AG04449 (cell line): Measurements from ENCODE around the gene SLA2.
A peak's percentile ranks its signal among the peaks of the same experiment; 100 is the strongest.
"Not testable (repeated sequence)": the region's sequence is repeated elsewhere in the genome, so short reads cannot be mapped to it uniquely, and the experiment has no call there.

Experiments
- CTCF ChIA-PET: fragments of 350-600 bp; formaldehyde crosslinking; extraction: SDS; loops from one replicate; lab custom pipeline; 2021; ENCODE audit warnings: antibody characterized with exemption; lab: Yijun Ruan, JAX
- POLR2A ChIA-PET: fragments of 400-600, 350-600 bp; formaldehyde crosslinking; extraction: SDS; loops from one replicate; lab custom pipeline; 2020; ENCODE audit warnings: antibody characterized with exemption, inconsistent platforms; lab: Yijun Ruan, JAX
- DNase-seq: peaks from one replicate; pipeline ENCODE4 v3.0.0-alpha.2; 2010; ENCODE audit warnings: low read depth, low spot score
- H3K4me3 ChIP-seq: 2 replicates; pipeline ENCODE4 v1.5.1; 2011; ENCODE audit warnings: low read depth, mild to moderate bottlenecking, control low read depth, low read length
- TF ChIP-seq, protein P1 (sequence below): IDR thresholded peaks from one replicate; pipeline ENCODE4 v1.5.1; 2011; ENCODE audit warnings: mild to moderate bottlenecking, moderate library complexity, low read length, control low read depth, inconsistent platforms; ENCODE audit not compliant: insufficient read depth; ENCODE audit errors: missing control alignments

Gene SLA2

DNA sequence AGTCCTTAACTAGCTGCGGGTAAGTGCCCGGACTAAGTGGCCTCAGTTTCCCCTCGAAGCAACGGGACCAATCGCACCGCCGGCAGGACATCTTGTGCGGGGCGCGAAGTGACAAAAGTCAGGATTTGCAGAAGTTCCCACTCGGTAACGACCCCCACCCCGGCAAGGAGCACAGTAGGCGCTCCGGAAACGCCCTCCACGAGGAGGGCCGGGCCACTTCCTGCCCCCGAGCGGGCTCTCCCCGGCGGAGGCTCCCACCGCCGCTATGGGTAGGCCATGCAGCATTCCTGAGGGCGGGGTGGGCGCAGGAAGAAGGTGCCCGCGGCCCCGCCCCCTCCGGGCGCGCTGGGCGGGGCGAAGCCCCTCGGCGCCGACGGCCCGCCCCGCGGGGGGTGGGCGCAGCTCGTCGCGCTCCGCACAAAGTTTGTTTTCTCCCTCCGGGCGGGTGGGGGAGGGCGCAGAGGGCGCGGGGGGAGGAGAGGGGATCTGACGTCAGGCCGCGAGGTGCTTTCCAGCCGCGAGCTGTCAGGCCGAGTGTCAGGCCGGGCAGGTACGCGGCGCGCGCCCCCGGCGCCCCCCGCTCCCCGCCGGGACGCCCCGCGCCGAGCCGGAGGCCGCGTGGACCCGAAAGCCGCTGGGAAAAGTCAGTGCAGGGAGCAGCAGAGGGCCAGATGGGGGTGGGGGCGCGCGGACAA is 72.7 kb downstream of the SLA2 start, which contains the start of gene TGIF2:
TGIF2 (plus strand) TSS at position 495 of the 695 bp plus-strand sequence. CDS start 5,178 bp downstream, outside the sequence.
- CTCF ChIA-PET: interaction anchor here (1.0 to 7.8 kb wide), 5 partner anchors 15 to 40 kb away, joined by 3 to 48 read pairs (median 3); partner anchors contain the start of gene RAB5IF
- peak within 1 kb of the TSS; percentile 70 for H3K4me3 ChIP-seq
- POLR2A ChIA-PET: interaction anchor here (0.5 to 1.0 kb wide), 2 partner anchors 20 to 314 kb away, joined by 3 read pairs; no protein-coding TSS in a partner anchor
- TF ChIP-seq, protein P1, sequence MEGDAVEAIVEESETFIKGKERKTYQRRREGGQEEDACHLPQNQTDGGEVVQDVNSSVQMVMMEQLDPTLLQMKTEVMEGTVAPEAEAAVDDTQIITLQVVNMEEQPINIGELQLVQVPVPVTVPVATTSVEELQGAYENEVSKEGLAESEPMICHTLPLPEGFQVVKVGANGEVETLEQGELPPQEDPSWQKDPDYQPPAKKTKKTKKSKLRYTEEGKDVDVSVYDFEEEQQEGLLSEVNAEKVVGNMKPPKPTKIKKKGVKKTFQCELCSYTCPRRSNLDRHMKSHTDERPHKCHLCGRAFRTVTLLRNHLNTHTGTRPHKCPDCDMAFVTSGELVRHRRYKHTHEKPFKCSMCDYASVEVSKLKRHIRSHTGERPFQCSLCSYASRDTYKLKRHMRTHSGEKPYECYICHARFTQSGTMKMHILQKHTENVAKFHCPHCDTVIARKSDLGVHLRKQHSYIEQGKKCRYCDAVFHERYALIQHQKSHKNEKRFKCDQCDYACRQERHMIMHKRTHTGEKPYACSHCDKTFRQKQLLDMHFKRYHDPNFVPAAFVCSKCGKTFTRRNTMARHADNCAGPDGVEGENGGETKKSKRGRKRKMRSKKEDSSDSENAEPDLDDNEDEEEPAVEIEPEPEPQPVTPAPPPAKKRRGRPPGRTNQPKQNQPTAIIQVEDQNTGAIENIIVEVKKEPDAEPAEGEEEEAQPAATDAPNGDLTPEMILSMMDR: no peak
- DNase-seq: no peak

DNA sequence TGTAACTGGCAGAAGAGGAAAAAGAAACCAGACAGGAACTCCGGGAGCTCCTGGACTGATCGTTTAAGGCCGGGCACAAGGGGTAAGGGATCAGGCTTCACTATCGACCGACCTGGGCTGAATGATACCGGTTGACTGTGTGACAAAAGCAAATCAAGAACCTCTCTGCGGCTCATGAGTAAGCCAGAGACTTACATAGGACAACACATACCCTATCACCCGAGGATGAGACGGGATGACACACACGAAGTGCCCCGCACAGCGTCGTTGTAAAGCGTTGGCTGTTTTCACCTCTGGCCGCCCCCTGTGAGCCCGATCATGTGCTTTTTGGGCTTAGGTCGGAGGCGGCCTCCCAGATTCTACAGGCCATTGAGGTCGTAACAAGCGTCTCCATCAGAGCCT is 73.3 kb downstream of the SLA2 start:
- peak overlapping the region; percentile 54 for H3K4me3 ChIP-seq
- TF ChIP-seq, protein P1: no peak
- ChIA-PET POLR2A (interaction anchor here (1.0 kb wide), 1 partner anchor 20 kb away, joined by 3 read pairs; no protein-coding TSS in a partner anchor), CTCF (interaction anchor here (1.0 to 7.8 kb wide), 4 partner anchors 14 to 40 kb away, joined by 3 to 48 read pairs (median 22); partner anchors contain the start of gene RAB5IF)
- no peak for DNase-seq

DNA sequence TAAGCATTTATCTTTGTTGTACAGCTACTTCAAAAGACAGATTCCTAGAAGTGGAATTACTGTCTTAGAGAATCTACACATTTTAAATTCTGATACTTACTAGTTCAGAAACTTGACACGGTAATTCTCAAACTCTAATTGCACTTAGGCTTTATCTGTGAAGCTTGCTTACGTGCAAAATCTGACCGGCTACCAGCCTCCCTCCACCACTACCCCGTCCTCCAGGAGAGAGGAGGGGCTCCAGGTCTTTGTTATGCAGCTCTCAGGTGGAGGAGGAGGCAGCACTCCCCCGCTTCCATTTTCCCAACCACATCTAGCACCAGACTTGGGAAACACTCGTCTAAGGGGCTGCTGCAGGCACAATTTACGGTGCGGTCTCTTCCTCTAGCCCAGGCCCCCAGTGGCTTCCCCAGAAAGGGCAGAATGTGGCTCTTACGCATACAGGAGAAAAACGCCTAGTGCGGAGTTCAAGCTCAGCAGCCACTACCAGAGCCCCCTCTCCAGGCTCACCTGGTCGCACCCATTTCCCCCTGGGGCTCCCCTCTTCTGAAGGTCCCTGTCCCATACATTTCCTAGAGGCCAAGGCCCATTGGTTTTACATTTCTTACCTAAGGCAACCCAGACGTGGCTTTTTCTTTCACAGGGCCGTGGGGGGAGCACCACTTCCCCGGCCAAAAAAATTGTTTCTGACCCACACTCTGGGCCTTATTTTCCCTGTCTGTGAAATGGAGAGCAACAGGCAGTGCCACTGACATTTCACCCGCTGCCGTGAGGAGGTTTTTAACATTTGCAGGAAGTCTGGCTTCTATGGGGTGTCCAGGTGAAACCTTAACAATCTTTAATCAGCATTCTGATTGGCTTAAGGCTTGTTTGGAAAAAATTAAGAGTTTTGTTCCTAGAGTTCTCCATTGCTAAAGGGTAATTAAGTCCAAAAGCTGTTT is 74.2 kb downstream of the SLA2 start:
- POLR2A ChIA-PET: interaction anchor here (0.9 kb wide), 1 partner anchor 18 kb away, joined by 3 read pairs; no protein-coding TSS in a partner anchor
- TF ChIP-seq, protein P1: no peak
- H3K4me3 ChIP-seq: no peak overlapping the region
- CTCF ChIA-PET: interaction anchor here (0.7 to 7.8 kb wide), 4 partner anchors 10 to 41 kb away, joined by 3 to 48 read pairs (median 22); partner anchors contain the start of gene RAB5IF
- DNase-seq: no peak

DNA sequence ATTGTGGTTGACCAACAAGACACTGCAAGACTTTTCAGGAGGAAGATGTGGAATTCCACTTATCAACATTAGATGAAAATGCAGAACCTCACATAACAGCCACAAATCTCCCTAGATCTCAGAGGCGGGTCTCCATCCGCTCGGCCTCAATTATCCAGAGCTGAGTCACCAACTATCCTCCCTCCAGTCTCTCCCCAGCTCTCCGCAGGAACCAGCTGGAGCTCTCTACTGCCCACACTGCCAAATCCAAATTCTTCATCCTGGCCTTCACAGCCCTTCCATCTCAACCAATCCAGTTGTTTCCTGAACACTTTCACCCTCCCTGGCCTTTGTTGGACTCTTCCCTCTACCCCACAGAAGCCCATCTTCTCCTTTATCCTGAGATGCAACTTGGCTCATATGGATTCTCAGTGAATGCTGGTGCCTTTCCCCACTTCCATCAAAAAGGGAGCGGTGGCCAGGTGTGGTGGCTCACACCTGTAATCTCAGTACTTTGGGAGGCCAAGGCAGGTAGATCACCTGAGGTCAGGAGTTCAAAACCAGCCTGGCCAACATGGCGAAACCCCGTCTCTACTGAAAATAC is 76.1 kb downstream of the SLA2 start:
- TF ChIP-seq, protein P1: no peak
- no peak for DNase-seq
- ChIA-PET POLR2A (interaction anchor here (0.8 kb wide), 2 partner anchors 17 to 19 kb away, joined by 3 to 4 read pairs; no protein-coding TSS in a partner anchor), CTCF (interaction anchor here (0.9 to 7.8 kb wide), 4 partner anchors 11 to 185 kb away, joined by 3 to 48 read pairs (median 22); partner anchors contain the start of gene RAB5IF)
- no peak overlapping the region for H3K4me3 ChIP-seq

DNA sequence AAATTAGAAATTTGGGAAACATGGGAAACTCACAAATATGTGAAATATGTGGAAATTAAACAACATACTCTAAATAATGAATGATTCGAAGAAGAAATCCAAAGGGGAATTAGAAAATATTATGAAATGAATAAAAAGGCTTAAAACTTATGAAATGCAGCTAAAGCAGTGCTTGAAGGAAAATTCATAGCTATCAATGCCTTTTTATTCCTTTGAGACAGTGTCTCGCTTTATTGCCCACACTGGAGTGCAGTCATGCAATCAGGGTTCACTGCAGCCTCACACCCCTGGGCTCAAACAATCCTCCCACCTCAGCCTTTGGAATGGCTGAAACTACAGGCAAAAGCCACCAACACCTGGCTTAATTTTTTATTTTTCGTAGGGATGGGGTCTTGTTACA is 80.5 kb downstream of the SLA2 start:
- CTCF ChIA-PET: interaction anchor here (0.7 to 1.2 kb wide), 4 partner anchors 16 to 189 kb away, joined by 3 to 4 read pairs (median 3); no protein-coding TSS in a partner anchor
- POLR2A ChIA-PET: no interaction called here
- no peak overlapping the region for H3K4me3 ChIP-seq
- TF ChIP-seq, protein P1: no peak
- DNase-seq: no peak

DNA sequence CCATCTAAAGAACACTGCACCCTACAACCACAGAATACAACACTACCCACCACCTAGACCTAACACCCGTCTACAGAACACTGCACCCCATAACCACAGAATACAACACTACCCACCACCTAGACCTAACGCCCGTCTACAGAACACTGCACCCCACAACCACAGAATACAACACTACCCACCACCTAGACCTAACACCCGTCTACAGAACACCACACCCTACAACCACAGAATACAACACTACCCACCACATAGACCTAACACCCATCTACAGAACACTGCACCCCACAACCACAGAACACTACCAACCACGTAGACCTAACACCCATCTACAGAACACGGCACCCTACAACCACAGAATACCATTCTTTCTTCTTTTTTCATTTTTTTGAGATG is 81.3 kb downstream of the SLA2 start:
- CTCF ChIA-PET: interaction anchor here (1.2 kb wide), 1 partner anchor 190 kb away, joined by 3 read pairs; no protein-coding TSS in a partner anchor
- DNase-seq, H3K4me3 ChIP-seq, POLR2A ChIA-PET: not testable (repeated sequence)

DNA sequence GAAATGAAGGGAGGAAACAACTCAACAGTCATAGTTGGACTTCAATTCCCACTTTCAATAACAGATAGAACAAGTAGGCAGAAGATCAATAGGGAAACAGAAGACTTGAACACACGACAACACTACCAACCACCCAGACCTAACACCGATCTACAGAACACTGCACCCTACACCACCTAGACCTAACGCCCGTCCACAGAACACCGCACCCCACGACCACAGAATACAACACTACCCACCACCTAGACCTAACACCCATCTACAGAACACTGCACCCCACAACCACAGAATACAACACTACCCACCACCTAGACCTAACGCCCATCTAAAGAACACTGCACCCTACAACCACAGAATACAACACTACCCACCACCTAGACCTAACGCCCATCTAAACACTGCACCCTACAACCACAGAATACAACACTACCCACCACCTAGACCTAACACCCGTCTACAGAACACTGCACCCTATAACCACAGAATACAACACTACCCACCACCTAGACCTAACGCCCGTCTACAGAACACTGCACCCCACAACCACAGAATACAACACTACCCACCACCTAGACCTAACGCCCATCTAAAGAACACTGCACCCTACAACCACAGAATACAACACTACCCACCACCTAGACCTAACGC is 81.8 kb downstream of the SLA2 start:
- CTCF ChIA-PET, H3K4me3 ChIP-seq: not testable (repeated sequence)

More for the DNA sequence above, 81.8 kb downstream of the SLA2 start:
- DNase-seq, POLR2A ChIA-PET: not testable (repeated sequence)
